Calu3 (cell line): ENCODE measurements around the gene HMCN1. TPM values are rescaled to one million over a fixed set of nuclear protein-coding genes. Genes with fewer than 3 reads are reported as not detected.

Experiments used
- BruUV-seq: library from RNA; stranded (reverse); fragments of 400-500 nt; replicated peaks from 2 replicates; lab custom pipeline; 2021; lab: Mats Ljungman, UMichigan
- CTCF ChIA-PET: fragments of 300-600 bp; sonication (Branson Sonifier 250); formaldehyde crosslinking; loops from one replicate; lab custom pipeline; 2022; ENCODE audit warnings: antibody characterized with exemption; lab: Charles Lee
- DNase-seq: peaks from one replicate; pipeline ENCODE4 v3.0.0; 2022
- H3K27ac Mint-ChIP-seq: one replicate; pipeline ENCODE4 v1.8.0; 2022; ENCODE audit warnings: mixed read lengths; ENCODE audit not compliant: unreplicated experiment
- H3K27me3 Mint-ChIP-seq: one replicate; pipeline ENCODE4 v1.8.0; 2022; ENCODE audit warnings: mixed read lengths; ENCODE audit not compliant: unreplicated experiment
- H3K36me3 Mint-ChIP-seq: one replicate; pipeline ENCODE4 v1.8.0; 2022; ENCODE audit warnings: mild to moderate bottlenecking, moderate library complexity, mixed read lengths; ENCODE audit not compliant: insufficient read depth, unreplicated experiment
- H3K4me1 Mint-ChIP-seq: one replicate; pipeline ENCODE4 v1.8.0; 2022; ENCODE audit warnings: mild to moderate bottlenecking, low read depth, mixed read lengths; ENCODE audit not compliant: unreplicated experiment
- H3K4me3 Mint-ChIP-seq: one replicate; pipeline ENCODE4 v1.8.0; 2022; ENCODE audit warnings: mild to moderate bottlenecking, low read depth, moderate library complexity, mixed read lengths; ENCODE audit not compliant: unreplicated experiment
- H3K9me3 Mint-ChIP-seq: one replicate; pipeline ENCODE4 v1.8.0; 2022; ENCODE audit warnings: low read depth, mixed read lengths; ENCODE audit not compliant: unreplicated experiment
- intact Hi-C: fragments of 100-400 bp; cut with micrococcal nuclease; formaldehyde crosslinking; loops from one replicate; pipeline ENCODE4 v1.10.0; 2022; ENCODE audit not compliant: unreplicated experiment
- total RNA-seq: library from RNA; stranded (reverse); gene quantifications from 2 replicates; pipeline ENCODE4 v1.2.3, GENCODE V29; 2022
- TF ChIP-seq, protein P1 (sequence below): fragments of 200-600 bp; IDR thresholded peaks from one replicate; pipeline ENCODE4 v1.8.0; 2022; ENCODE audit warnings: antibody characterized with exemption; ENCODE audit not compliant: unreplicated experiment

The HMCN1 gene
- total RNA-seq, 1 experiment from 2014 or later = 0.05 TPM

DNA sequence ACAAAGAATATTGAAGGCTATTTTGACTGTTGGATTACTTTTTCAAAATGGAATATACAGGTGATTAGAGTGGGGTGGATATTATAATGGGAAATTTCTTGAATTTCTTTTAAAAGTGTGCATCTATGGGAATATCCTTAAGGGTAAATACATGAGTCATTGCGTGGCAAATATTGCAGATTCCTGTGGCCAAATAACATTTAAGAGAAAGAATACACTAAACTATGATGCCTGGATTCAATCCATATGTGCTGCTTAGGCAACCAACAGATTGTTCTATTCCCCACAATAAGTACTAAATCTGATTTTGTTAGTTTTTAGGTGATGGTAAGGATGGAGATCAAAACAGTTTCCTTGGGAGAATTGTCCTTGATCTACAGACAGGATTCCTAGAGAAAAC, 119.5 kb downstream of the HMCN1 start:
- Mint-ChIP-seq H3K36me3 (no peaks in the 10 kb centered on the region), H3K4me1 (peaks cover 9% of the 10 kb centered on the region), H3K27me3 (no peaks in the 10 kb centered on the region), H3K27ac (no peak overlapping the region), H3K9me3 (no peaks in the 10 kb centered on the region), H3K4me3 (no peak overlapping the region)
- intact Hi-C loops = no loop called here
- BruUV-seq = no TSS peak
- no peak for DNase-seq
- TF ChIP-seq, protein P1, sequence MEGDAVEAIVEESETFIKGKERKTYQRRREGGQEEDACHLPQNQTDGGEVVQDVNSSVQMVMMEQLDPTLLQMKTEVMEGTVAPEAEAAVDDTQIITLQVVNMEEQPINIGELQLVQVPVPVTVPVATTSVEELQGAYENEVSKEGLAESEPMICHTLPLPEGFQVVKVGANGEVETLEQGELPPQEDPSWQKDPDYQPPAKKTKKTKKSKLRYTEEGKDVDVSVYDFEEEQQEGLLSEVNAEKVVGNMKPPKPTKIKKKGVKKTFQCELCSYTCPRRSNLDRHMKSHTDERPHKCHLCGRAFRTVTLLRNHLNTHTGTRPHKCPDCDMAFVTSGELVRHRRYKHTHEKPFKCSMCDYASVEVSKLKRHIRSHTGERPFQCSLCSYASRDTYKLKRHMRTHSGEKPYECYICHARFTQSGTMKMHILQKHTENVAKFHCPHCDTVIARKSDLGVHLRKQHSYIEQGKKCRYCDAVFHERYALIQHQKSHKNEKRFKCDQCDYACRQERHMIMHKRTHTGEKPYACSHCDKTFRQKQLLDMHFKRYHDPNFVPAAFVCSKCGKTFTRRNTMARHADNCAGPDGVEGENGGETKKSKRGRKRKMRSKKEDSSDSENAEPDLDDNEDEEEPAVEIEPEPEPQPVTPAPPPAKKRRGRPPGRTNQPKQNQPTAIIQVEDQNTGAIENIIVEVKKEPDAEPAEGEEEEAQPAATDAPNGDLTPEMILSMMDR = no peak
- CTCF ChIA-PET = no interaction called here

DNA sequence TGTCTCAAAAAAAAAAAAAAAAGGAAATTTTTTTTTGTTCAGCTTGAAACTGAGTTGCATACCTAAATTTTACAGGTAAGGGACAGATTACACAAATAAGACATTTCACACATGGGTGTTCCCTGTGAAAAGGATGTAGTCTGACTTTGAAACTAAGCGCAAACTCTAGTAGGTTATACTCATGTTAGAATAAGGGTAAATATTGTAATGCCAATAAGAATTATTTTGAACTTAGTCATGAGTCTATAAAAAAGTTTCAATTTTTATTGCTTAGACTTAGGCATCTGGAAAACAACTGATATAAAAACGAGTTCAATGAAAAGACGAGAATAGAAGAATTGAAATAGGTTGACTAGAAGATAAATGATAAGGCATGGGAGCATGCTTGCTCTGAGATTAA, 122.3 kb downstream of the HMCN1 start:
- H3K4me1 Mint-ChIP-seq = peaks cover 9% of the 10 kb centered on the region
- TF ChIP-seq, protein P1 = no peak
- CTCF ChIA-PET = no interaction called here
- intact Hi-C loops = no loop called here
- no peak overlapping the region for H3K27ac Mint-ChIP-seq
- H3K4me3 Mint-ChIP-seq = no peak overlapping the region
- no peaks in the 10 kb centered on the region for H3K9me3 Mint-ChIP-seq
- BruUV-seq = no TSS peak
- DNase-seq = no peak
- H3K27me3 Mint-ChIP-seq = no peaks in the 10 kb centered on the region
- H3K36me3 Mint-ChIP-seq = no peaks in the 10 kb centered on the region

DNA sequence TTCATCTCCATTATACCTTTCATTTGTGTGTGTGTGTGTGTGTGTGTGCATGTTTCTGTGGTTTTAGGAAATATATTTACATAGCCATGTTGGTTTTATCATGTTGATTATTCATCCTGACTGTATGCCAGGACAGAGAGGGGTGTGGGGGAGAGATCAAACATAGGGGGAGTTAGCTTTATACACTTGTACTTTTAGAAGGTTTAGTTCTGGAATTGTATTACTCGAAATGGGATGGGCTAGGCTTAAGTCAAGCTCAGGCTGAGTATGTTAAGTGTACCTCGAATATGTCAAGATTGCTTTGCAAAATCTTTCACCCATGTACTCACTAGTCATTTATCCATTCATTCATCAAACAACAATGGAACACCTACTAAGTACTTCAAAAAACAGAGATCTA, 123.3 kb downstream of the HMCN1 start:
- BruUV-seq = no TSS peak
- H3K27me3 Mint-ChIP-seq = no peaks in the 10 kb centered on the region
- TF ChIP-seq, protein P1 = no peak
- H3K4me3 Mint-ChIP-seq = no peak overlapping the region
- CTCF ChIA-PET = interaction anchor here (0.6 kb wide), 1 partner anchor 1998 kb away, joined by 4 read pairs; no protein-coding TSS in a partner anchor
- H3K27ac Mint-ChIP-seq = no peak overlapping the region
- intact Hi-C loops = no loop called here
- DNase-seq = no peak
- no peaks in the 10 kb centered on the region for H3K9me3 Mint-ChIP-seq
- no peaks in the 10 kb centered on the region for H3K36me3 Mint-ChIP-seq
- H3K4me1 Mint-ChIP-seq = peaks cover 9% of the 10 kb centered on the region

DNA sequence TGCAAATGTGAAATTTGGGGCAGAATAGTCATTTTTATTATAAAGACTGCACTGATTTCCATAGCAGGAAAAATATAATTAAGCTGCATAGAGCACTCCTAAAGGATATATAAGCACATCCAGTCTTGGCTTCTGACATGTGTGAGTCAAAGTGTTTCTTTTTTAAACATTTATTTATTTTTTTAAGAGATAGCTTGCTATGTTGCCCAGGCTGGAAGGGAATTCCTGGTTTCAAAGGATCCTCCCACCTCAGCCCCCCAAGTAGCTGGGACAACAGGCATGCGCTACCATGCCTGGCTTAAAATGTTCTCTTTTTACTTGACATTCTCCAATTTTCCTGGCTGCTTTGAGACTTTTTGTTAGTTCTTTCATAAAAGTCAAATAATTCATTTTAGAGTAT, 126.1 kb downstream of the HMCN1 start:
- no peak for DNase-seq
- no peaks in the 10 kb centered on the region for H3K27me3 Mint-ChIP-seq
- H3K36me3 Mint-ChIP-seq = no peaks in the 10 kb centered on the region
- CTCF ChIA-PET = interaction anchor here (0.5 kb wide), 1 partner anchor 22 kb away, joined by 9 read pairs; no protein-coding TSS in a partner anchor
- H3K27ac Mint-ChIP-seq = no peak overlapping the region
- peaks cover 9% of the 10 kb centered on the region for H3K4me1 Mint-ChIP-seq
- no peaks in the 10 kb centered on the region for H3K9me3 Mint-ChIP-seq
- TF ChIP-seq, protein P1 = no peak
- H3K4me3 Mint-ChIP-seq = no peak overlapping the region
- intact Hi-C loops = no loop called here
- BruUV-seq = no TSS peak
